Frontal cortex (tissue), 1 donor: Measurements from ENCODE around the gene ZNF229. TPM values are rescaled to one million over a fixed set of nuclear protein-coding genes. Genes with fewer than 3 reads are reported as not detected.

ENCODE experiments used
- total RNA-seq: library from RNA; depleted of rRNA; stranded (reverse); fragments of >200 nt; gene quantifications from one replicate; pipeline ENCODE4 v1.2.3, GENCODE V29; 2014

The ZNF229 gene
- total RNA-seq, 1 donor from 2014 or later: 30.6 TPM

Other genes starting within 250 kb of the ZNF229 start
- gene ZNF227, start 235.9 kb downstream of the ZNF229 start, total RNA-seq: 44.4 TPM
- 17.9 TPM for gene ZNF233, start 188.6 kb downstream of the ZNF229 start, total RNA-seq
- 16.3 TPM for gene ZNF235, start 143.4 kb downstream of the ZNF229 start, total RNA-seq
- gene ZNF112, start 91.8 kb downstream of the ZNF229 start, total RNA-seq: 28.1 TPM
- 30.2 TPM for gene ZNF285, start 46.9 kb downstream of the ZNF229 start, total RNA-seq
- gene ZNF180, start 52.0 kb upstream of the ZNF229 start, total RNA-seq: 19.2 TPM
- gene CEACAM20, start 81.2 kb upstream of the ZNF229 start, total RNA-seq: not detected
- not detected for gene IGSF23, start 165.1 kb upstream of the ZNF229 start, total RNA-seq
- 23.2 TPM for gene PVR, start 195.4 kb upstream of the ZNF229 start, total RNA-seq
- 0.82 TPM for gene CEACAM19, start 223.0 kb upstream of the ZNF229 start, total RNA-seq